NAMALWA (cell line): ENCODE measurements around the gene FAT3.

Experiments used
- DNase-seq: peaks from one replicate; pipeline ENCODE4 v3.0.0-alpha.2; 2015; ENCODE audit warnings: low spot score

FAT3 gene

GRCh38 chr11:92227959-92228935 is 3.6 kb downstream of the FAT3 start:
- DNase-seq: no peak

DNA sequence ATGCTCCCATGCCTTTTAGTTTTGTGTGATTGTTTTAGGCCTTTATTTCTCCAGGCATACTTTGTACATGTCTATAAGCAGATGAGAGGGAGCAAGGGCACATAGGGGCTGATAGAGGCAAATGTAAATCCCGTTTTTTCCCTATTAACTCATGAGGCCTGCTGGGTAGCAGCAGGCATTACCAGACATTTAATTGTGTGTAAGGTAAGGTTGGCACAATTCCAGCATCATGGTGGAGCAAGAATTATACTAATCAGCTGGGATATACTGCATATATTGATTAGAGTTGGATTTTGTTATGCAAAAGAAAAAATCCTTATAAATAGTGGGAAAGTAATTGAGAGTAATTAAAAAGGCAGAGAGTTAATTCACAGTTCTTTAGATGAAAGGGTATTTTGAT is 12.2 kb downstream of the FAT3 start:
- no peak for DNase-seq

DNA sequence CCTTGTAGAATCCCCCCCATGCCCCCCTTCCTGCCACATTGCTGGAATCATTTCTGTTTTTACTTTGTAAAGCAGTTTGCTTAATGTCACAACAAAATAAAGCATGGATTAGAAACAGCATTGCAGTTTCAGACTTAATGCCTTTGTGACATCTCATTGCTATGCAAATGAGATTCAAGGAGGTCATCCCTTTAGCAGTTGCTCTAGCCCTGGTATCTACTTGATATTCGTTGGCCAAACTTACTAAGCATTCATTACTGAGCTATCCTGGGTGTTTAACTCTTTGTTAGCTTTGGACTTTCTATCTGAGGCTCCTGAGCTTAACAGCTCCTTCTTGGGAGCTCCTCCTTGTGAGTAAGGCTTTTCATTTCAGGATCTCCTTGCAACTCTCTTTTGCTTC is 16.3 kb downstream of the FAT3 start:
- no peak for DNase-seq

GRCh38 chr11:92245700-92246271 is 21.2 kb downstream of the FAT3 start:
- no peak for DNase-seq

DNA sequence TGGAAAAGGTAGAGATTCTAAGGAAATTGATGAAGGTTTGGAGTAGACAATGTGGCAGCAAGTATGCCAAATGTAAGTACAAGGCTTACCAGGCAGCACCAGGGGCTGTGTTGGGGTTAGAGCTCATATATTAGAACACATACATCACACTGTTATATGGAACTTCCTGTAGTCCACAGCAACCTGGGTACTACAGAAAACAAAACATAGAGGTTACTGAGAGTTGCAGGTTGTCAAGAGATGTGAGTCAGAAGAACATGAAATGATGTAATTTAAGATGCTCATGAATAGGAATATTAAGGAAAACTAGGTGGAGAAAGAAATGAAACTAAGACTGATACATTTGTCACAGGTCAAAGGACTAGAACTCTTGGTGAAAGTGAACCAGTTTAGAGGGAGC is 22.0 kb downstream of the FAT3 start:
- DNase-seq: no peak

GRCh38 chr11:92249156-92249753 is 24.6 kb downstream of the FAT3 start:
- DNase-seq: no peak

DNA sequence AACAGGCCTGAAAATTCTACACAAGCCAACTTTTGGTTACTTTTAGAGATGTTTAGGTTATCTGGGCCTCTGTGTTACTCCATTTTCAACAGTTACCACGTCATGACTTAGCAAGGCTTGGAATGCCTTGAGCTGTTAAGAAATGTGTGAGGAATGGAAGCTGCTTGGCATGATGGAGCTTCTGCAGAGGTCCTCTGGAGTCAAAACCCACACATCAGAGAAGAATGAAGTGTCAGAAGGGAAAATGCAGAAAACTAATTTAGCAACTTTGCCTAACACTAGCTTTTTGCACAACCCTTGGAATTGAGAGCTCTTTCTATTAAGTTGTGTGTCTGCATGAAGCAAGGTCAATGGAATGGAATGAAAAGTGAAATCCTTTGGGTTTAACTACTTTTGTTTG is 27.4 kb downstream of the FAT3 start:
- DNase-seq: no peak

GRCh38 chr11:92253421-92253820 is 28.8 kb downstream of the FAT3 start:
- DNase-seq: no peak

DNA sequence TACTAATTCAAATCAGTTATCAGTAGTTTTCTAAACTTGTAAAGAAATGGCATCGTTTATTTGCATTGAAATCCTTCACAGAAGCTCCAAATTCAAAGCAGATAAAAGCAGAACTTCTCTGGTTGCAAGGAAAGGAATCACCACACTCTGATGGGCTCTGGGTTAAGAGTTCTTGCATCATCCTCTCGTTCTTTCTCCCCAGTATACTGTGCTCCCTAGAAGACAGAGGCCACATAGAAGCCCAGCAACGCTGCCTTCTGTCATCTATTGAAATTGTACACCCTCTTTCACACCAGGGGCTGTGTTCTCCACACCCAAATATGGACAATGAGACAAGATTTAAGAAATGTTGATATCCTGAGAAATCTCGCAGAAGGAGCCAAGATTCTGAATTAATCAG is 29.3 kb downstream of the FAT3 start:
- DNase-seq: no peak

DNA sequence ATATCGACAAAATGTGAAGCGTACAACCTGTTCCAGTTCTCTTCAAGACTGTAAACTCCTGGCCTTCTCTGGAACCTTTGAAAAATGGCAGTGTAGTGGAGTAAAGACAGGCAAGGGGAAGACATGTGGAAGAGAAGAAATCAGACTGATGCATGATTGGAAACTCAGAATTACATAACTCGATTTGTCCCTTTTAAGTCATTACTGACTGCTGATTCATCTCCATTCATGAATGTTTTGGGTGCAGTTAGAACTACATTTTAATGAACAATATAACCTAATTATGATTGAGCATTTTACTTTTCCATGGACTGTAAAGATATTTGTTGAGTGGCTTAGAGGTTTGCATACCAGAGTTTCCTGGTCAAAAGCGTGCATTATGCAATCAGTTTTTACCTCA is 32.9 kb downstream of the FAT3 start:
- DNase-seq: no peak

- no peak for DNase-seq
Observed at GRCh38 chr11:92259861-92260260, 35.2 kb downstream of the FAT3 start.

DNA sequence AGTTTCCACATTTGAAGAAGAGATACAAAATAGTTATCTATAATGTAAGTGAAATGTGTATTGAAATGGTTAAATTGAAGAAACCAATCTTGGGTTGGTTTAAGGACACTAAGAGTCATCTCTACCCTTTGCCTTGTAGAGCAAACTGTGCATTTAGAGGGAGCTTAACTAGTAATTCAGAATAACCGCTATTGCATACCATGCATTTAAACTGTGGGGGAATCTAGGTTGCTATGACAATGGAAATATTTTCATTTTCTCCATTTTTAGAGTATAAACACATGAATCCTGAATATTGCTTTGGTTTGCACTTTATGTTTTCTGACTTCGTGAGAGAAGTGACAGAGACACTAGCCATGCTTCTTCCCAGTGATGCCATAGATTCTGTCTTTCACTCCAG is 39.7 kb downstream of the FAT3 start:
- DNase-seq: no peak

DNA sequence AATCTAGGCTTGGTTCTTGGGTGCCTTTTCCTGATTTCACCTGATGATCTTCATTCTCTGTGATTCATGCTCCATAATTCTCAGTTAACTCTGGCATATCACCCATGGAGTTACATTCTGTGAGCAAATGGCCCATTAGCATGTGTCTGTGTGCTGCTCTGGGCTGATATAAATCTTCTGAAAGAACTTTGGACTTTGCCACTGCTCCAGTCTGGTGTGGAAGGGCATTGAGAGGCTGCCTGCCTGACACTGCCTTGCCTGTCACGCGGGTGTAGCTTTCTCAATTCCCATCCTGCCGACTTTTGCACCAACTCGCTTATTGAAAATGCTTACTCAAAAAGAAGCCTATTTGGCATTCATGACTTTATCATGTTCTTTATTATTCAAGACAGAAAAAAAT is 42.2 kb downstream of the FAT3 start:
- DNase-seq: no peak

- no peak for DNase-seq
Observed at GRCh38 chr11:92267278-92267677, 42.7 kb downstream of the FAT3 start.

GRCh38 chr11:92267968-92268367 is 43.4 kb downstream of the FAT3 start:
- DNase-seq: no peak

- DNase-seq: no peak
Observed at GRCh38 chr11:92268546-92268945, 43.9 kb downstream of the FAT3 start.

DNA sequence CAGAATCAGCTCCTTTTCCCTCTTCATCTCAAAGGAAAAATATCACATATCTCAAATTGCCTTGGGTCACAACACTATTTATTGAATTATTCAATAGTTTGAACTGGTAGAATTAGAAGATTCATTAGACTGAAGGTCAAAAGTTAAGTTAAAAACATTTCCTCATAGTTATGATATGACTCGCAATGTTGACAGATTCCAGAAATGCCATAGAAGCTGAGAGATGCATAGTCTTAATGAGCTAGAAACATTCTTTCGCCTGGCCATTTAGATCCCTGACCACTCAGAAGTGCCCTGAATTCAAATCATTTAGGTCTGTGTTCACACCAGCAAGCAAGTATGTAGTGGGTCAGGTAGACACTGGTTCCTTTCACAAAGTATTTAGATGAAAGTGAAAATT is 44.4 kb downstream of the FAT3 start:
- DNase-seq: no peak

DNA sequence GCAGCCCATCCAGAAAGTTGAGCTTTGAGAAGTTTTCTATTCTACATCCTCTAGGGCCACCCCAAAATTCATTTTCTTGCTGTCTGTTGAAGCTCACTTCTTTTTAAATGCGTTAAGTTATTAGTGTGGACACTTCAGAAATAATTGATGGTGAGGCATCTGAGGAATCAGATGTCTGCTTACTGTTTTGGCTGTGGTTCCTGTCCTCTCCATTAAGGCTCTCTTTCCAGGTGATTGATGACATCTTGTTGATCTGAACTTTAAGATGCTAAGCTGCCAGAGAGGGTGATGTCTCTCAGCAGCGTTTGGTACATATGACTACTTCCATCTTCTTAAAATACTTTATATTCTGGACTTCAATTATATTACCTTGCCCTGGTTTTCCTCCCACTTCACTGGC is 45.2 kb downstream of the FAT3 start:
- no peak for DNase-seq

GRCh38 chr11:92272651-92273050 is 48.0 kb downstream of the FAT3 start:
- no peak for DNase-seq
